ENCODE data around the gene RPLP2.
A peak's percentile ranks its signal among the peaks of the same experiment; 100 is the strongest.

The RPLP2 gene

GRCh38 chr11:825366-826226 lies 15.8 kb downstream of the RPLP2 start:
- TF ChIP-seq, protein P1, sequence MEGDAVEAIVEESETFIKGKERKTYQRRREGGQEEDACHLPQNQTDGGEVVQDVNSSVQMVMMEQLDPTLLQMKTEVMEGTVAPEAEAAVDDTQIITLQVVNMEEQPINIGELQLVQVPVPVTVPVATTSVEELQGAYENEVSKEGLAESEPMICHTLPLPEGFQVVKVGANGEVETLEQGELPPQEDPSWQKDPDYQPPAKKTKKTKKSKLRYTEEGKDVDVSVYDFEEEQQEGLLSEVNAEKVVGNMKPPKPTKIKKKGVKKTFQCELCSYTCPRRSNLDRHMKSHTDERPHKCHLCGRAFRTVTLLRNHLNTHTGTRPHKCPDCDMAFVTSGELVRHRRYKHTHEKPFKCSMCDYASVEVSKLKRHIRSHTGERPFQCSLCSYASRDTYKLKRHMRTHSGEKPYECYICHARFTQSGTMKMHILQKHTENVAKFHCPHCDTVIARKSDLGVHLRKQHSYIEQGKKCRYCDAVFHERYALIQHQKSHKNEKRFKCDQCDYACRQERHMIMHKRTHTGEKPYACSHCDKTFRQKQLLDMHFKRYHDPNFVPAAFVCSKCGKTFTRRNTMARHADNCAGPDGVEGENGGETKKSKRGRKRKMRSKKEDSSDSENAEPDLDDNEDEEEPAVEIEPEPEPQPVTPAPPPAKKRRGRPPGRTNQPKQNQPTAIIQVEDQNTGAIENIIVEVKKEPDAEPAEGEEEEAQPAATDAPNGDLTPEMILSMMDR (conservative IDR thresholded peaks at IDR 0.05) = no peak
- TF ChIP-seq ZFX (IDR thresholded peaks at IDR 0.05) = no peak
- peak overlapping the region; percentile 98 for H3K27ac ChIP-seq

DNA sequence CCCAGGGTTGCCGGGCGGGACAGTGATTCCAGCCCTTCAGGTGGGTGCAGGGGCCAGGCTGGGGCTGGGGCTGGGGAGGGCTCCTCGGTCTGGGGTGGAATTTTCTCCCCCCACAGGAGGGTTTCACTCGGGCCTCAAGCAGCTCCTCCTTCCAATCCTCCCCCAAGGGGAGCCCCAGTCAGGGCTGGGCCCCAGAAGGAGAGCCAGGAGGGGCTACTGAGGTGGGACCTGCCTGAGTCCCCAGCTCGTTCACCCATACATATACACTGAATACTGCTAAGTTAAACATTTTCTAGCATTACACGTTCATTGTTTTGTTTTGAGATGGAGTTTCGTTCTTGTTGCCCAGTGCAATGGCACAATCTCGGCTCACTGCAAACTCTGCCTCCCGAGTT lies 16.5 kb downstream of the RPLP2 start:
- H3K27ac ChIP-seq = peak overlapping the region; percentile 98

DNA sequence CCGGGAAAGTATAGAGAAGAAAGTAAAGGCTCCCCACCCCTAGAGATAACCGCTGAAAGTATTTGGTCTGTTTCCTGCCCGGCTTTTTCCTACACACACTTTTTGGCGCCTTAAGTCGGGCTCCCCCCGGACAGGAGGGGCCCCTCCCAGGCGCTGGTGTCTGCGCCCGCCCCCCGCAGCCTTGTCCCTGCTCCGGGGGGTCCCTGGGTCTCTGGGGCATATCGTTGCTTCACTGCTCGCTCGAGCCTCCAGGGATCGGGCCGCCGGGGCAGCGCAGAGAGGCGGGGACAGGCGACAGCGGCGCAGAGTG lies 17.0 kb downstream of the RPLP2 start:
- peak overlapping the region; percentile 98 for H3K27ac ChIP-seq
- TF ChIP-seq, protein P1 (conservative IDR thresholded peaks at IDR 0.05) = no peak
- no peak for TF ChIP-seq ZFX (IDR thresholded peaks at IDR 0.05)

More for the DNA sequence above, 16.5 kb downstream of the RPLP2 start:
- no peak for TF ChIP-seq ZFX (IDR thresholded peaks at IDR 0.05)
- TF ChIP-seq, protein P1 (conservative IDR thresholded peaks at IDR 0.05) = no peak

- TF ChIP-seq, protein P1 (conservative IDR thresholded peaks at IDR 0.05) = no peak
- peak; percentile 51 for TF ChIP-seq ZFX (IDR thresholded peaks at IDR 0.05)
- peak overlapping the region; percentile 98 for H3K27ac ChIP-seq
Observed at GRCh38 chr11:827146-827896, 17.6 kb downstream of the RPLP2 start.

DNA sequence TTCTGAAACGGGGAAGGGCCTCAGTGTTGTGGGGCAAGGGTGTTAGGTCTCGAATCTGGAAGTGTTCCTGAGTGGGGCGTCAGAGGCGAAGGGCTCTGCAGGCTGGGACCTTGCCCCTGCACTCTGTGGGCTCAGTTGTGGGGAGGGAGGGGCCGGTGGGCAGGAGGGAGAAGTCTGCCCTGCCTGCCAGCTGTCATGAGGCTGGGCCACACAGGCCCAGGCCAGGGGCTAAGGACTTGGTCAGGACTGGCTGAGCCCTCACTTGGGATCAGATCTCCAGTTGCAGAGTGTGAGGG lies 18.1 kb downstream of the RPLP2 start, which contains the start of gene CRACR2B:
TSS of gene CRACR2B (plus strand) at position 23 of the 296 bp plus-strand sequence. CDS start 689 bp downstream, outside the sequence.
- TF ChIP-seq, protein P1 (conservative IDR thresholded peaks at IDR 0.05) = no peak
- TF ChIP-seq ZFX (IDR thresholded peaks at IDR 0.05) = no peak
- H3K27ac ChIP-seq = peak within 1 kb of the TSS; percentile 98

GRCh38 chr11:828506-829175 lies 18.9 kb downstream of the RPLP2 start:
- no peak for TF ChIP-seq ZFX (IDR thresholded peaks at IDR 0.05)
- TF ChIP-seq, protein P1 (conservative IDR thresholded peaks at IDR 0.05) = no peak
- peak overlapping the region; percentile 98 for H3K27ac ChIP-seq

Measured in C4-2B (cell line).